Left lung (tissue), 10 donors: ENCODE data around the gene RBKS. TPM values are rescaled to one million over a fixed set of nuclear protein-coding genes. Genes with fewer than 3 reads are reported as not detected.

ENCODE experiments used
- ATAC-seq: fragments of 200-7000 bp; cut with Tn5 transposase; one replicate; pipeline ENCODE4 v1.9.1; 2020; ENCODE audit warnings: moderate library complexity
- DNase-seq, 4 donors: peaks; one replicate each; pipeline ENCODE4 v3.0.0-alpha.2; 2013 to 2020
- H3K27ac ChIP-seq, 2 donors: fragments of 200-600 bp; sonication (generic) in 1 of 2; one replicate each; pipeline versions ENCODE4 v1.5.0 to v1.8.0; 2020 to 2021
- H3K27me3 ChIP-seq, 2 donors: fragments of 200-600 bp; sonication (generic) in 1 of 2; one replicate each; pipeline versions ENCODE4 v1.5.0 to v1.8.0; 2020 to 2021
- H3K36me3 ChIP-seq, 2 donors: fragments of 200-600 bp; sonication (generic) in 1 of 2; one replicate each; pipeline versions ENCODE4 v1.5.0 to v1.8.0; 2020 to 2021
- H3K4me1 ChIP-seq, 2 donors: fragments of 200-600 bp; one replicate each; pipeline ENCODE4 v1.8.0; 2021
- H3K4me3 ChIP-seq, 2 donors: fragments of 200-600 bp; sonication (generic) in 1 of 2; one replicate each; pipeline versions ENCODE4 v1.5.0 to v1.8.0; 2020 to 2021; ENCODE audit warnings: mild to moderate bottlenecking in 1 of 2
- H3K9me3 ChIP-seq, 2 donors: fragments of 200-600 bp; sonication (generic) in 1 of 2; one replicate each; pipeline versions ENCODE4 v1.5.0 to v1.8.0; 2020 to 2021
- CTCF ChIP-seq, 2 donors: fragments of 200-600 bp; sonication (generic) in 1 of 2; IDR thresholded peaks; one replicate each; pipeline versions ENCODE4 v1.5.0 to v1.8.0; 2021; ENCODE audit warnings: antibody characterized with exemption in 2 of 2
- intact Hi-C, 2 donors: fragments of 100-400 bp; cut with DNase I; formaldehyde crosslinking; loops; one replicate each; pipeline versions ENCODE4 v1.11.2 to v1.14.2; 2022
- polyA plus RNA-seq, 6 donors: library from polyadenylated mRNA; unstranded; fragments of 120-200 nt; gene quantifications; one replicate each; pipeline ENCODE4 v1.2.1, GENCODE V29; 2013; ENCODE audit not compliant: insufficient read length in 6 of 6
- total RNA-seq, 2 donors: library from RNA; stranded (reverse); fragmentation: NEBNext Ultra II Directional; extraction: Animal tissue kit (Norgen Biotek cat#: 25700); gene quantifications; one replicate each; pipeline ENCODE4 v1.2.1, GENCODE V29; 2021
- donor health status: DM: no; HTN: yes; CAD: no.
- donor health status: DM: no; HTN: no; CAD: no.

RBKS gene
- total and polyA plus RNA-seq, 8 donors = 2.0 to 4.0 (median 2.6) TPM

- Histone ChIP-seq H3K4me1 (no peaks in the 10 kb centered on the region), H3K36me3 (no peaks in the 10 kb centered on the region), H3K27ac (no peak overlapping the region), H3K9me3 (no peaks in the 10 kb centered on the region), H3K4me3 (no peak overlapping the region), H3K27me3 (no peaks in the 10 kb centered on the region)
- DNase-seq (no peak), ATAC-seq (no peak)
- intact Hi-C loops = no loop called here
- TF ChIP-seq CTCF (IDR thresholded peaks at IDR 0.05) = no peak
Measured at GRCh38 chr2:27847333-27847732, 42.9 kb downstream of the RBKS start.

GRCh38 chr2:27844821-27845255 is 45.3 kb downstream of the RBKS start:
- ATAC-seq = no peak
- intact Hi-C loops = no loop called here
- Histone ChIP-seq H3K27me3 (no peaks in the 10 kb centered on the region), H3K9me3 (no peaks in the 10 kb centered on the region), H3K36me3 (no peaks in the 10 kb centered on the region), H3K4me1 (no peaks in the 10 kb centered on the region), H3K27ac (no peak overlapping the region), H3K4me3 (no peak overlapping the region)
- DNase-seq = no peak
- TF ChIP-seq CTCF (IDR thresholded peaks at IDR 0.05) = no peak

GRCh38 chr2:27843992-27844391 is 46.2 kb downstream of the RBKS start:
- no peak for TF ChIP-seq CTCF (IDR thresholded peaks at IDR 0.05)
- DNase-seq = no peak
- Histone ChIP-seq H3K4me1 (no peaks in the 10 kb centered on the region), H3K4me3 (no peak overlapping the region), H3K9me3 (no peaks in the 10 kb centered on the region), H3K27ac (no peak overlapping the region), H3K36me3 (no peaks in the 10 kb centered on the region), H3K27me3 (no peaks in the 10 kb centered on the region)
- intact Hi-C loops = no loop called here
- ATAC-seq = no peak

- no peaks in the 10 kb centered on the region for H3K9me3 ChIP-seq
- no peaks in the 10 kb centered on the region for H3K36me3 ChIP-seq
- DNase-seq (no peak), ATAC-seq (no peak)
- intact Hi-C loops = no loop called here
- H3K27me3 ChIP-seq = no peaks in the 10 kb centered on the region
- H3K4me1 ChIP-seq = no peaks in the 10 kb centered on the region
- H3K27ac ChIP-seq = no peak overlapping the region
- no peak for TF ChIP-seq CTCF (IDR thresholded peaks at IDR 0.05)
- H3K4me3 ChIP-seq = no peak overlapping the region
Measured at GRCh38 chr2:27842894-27843293, 47.3 kb downstream of the RBKS start.

GRCh38 chr2:27839022-27839618 is 51.1 kb downstream of the RBKS start:
- Histone ChIP-seq H3K27ac (no peak overlapping the region), H3K4me1 (no peaks in the 10 kb centered on the region), H3K9me3 (no peaks in the 10 kb centered on the region), H3K27me3 (no peaks in the 10 kb centered on the region), H3K4me3 (no peak overlapping the region), H3K36me3 (no peaks in the 10 kb centered on the region)
- intact Hi-C loops = no loop called here
- no peak for ATAC-seq
- DNase-seq = no peak
- TF ChIP-seq CTCF (IDR thresholded peaks at IDR 0.05) = no peak
